Neural cell (in vitro differentiated cells): ENCODE results near the gene ZBTB9. TPM values are rescaled to one million over a fixed set of nuclear protein-coding genes. Genes with fewer than 3 reads are reported as not detected.

Experiments
- H2AFZ ChIP-seq: fragments of 200-600, 300-800 bp; sonication (generic), shearing (Covaris generic); 2 replicates; pipeline ENCODE4 v1.6.0; 2014; ENCODE audit warnings: low read depth, mild to moderate bottlenecking, antibody characterized with exemption, low read length, moderate library complexity
- H3F3A ChIP-seq: fragments of 200-600 bp; shearing (Covaris generic); 2 replicates; pipeline ENCODE4 v1.6.1; 2016; ENCODE audit warnings: mild to moderate bottlenecking, moderate library complexity, mixed read lengths, antibody characterized with exemption, low read length; ENCODE audit not compliant: insufficient read depth, poor library complexity, severe bottlenecking
- H3K27ac ChIP-seq: fragments of 200-600, 300-800 bp; sonication (generic), shearing (Covaris generic); 2 replicates; pipeline ENCODE4 v1.5.1; 2014; ENCODE audit warnings: mild to moderate bottlenecking, low read length, moderate library complexity
- H3K27me3 ChIP-seq: fragments of 300-800, 200-600 bp; sonication (generic), shearing (Covaris generic); 2 replicates; pipeline ENCODE4 v1.6.0; 2014; ENCODE audit warnings: mild to moderate bottlenecking, low read depth, low read length, moderate library complexity; ENCODE audit not compliant: insufficient read depth
- H3K36me3 ChIP-seq: fragments of 300-800, 200-600 bp; sonication (generic), shearing (Covaris generic); 2 replicates; pipeline ENCODE4 v1.5.1; 2014; ENCODE audit warnings: mild to moderate bottlenecking, antibody characterized with exemption, low read length, moderate library complexity; ENCODE audit not compliant: insufficient read depth
- H3K4me2 ChIP-seq: fragments of 300-800, 200-600 bp; sonication (generic), shearing (Covaris generic); 2 replicates; pipeline ENCODE4 v1.6.0; 2014; ENCODE audit warnings: mild to moderate bottlenecking, low read length
- H3K4me3 ChIP-seq: fragments of 300-800, 200-600 bp; sonication (generic), shearing (Covaris generic); 2 replicates; pipeline ENCODE4 v1.5.1; 2014; ENCODE audit warnings: mild to moderate bottlenecking, low read length, moderate library complexity
- H3K79me2 ChIP-seq: fragments of 200-600 bp; shearing (Covaris generic); replicated peaks from 2 replicates; pipeline ENCODE4 v1.6.0; 2014; ENCODE audit warnings: mild to moderate bottlenecking, low read length, moderate library complexity; ENCODE audit not compliant: insufficient read depth
- H3K9ac ChIP-seq: fragments of 300-800, 200-600 bp; sonication (generic), shearing (Covaris generic); 2 replicates; pipeline ENCODE4 v1.6.1; 2016; ENCODE audit warnings: mild to moderate bottlenecking, low read length, mixed read lengths
- H3K9me2 ChIP-seq: fragments of 200-600 bp; shearing (Covaris generic); 2 replicates; pipeline ENCODE4 v1.6.1; 2016; ENCODE audit warnings: mild to moderate bottlenecking, low read length, mixed read lengths; ENCODE audit not compliant: insufficient read depth
- H3K9me3 ChIP-seq: fragments of 200-600, 300-800 bp; sonication (generic), shearing (Covaris generic); 2 replicates; pipeline ENCODE4 v1.6.1; 2016; ENCODE audit warnings: mild to moderate bottlenecking, mixed run types, low read length, moderate library complexity, mixed read lengths
- H4K20me1 ChIP-seq: fragments of 200-600 bp; shearing (Covaris generic); 2 replicates; pipeline ENCODE4 v1.6.1; 2016; ENCODE audit warnings: mild to moderate bottlenecking, mixed run types; ENCODE audit not compliant: insufficient read depth
- CTCF ChIP-seq: fragments of 450-650 bp; IDR thresholded peaks from 2 replicates; pipeline ENCODE4 v1.5.1; 2014; ENCODE audit warnings: antibody characterized with exemption, mild to moderate bottlenecking, moderate library complexity; ENCODE audit not compliant: poor library complexity, severe bottlenecking
- EP300 ChIP-seq: fragments of 450-650 bp; conservative IDR thresholded peaks from 2 replicates; pipeline ENCODE4 v1.6.1; 2014; ENCODE audit warnings: antibody characterized with exemption, mild to moderate bottlenecking, moderate library complexity; ENCODE audit not compliant: poor library complexity, severe bottlenecking
- EZH2 ChIP-seq: fragments of 200-600, 300-800 bp; shearing (Covaris generic), sonication (generic); IDR thresholded peaks from 2 replicates; pipeline ENCODE4 v1.6.1; 2014; ENCODE audit warnings: antibody characterized with exemption, low read length, borderline replicate concordance, mild to moderate bottlenecking; ENCODE audit not compliant: insufficient read depth, poor library complexity, severe bottlenecking
- MXI1 ChIP-seq: fragments of 450-650 bp; conservative IDR thresholded peaks from 2 replicates; pipeline ENCODE4 v1.6.1; 2014; ENCODE audit warnings: antibody characterized with exemption, mild to moderate bottlenecking; ENCODE audit not compliant: poor library complexity, severe bottlenecking
- POLR2AphosphoS5 ChIP-seq: IDR thresholded peaks from 2 replicates; pipeline ENCODE4 v1.6.1; 2012
- RAD21 ChIP-seq: fragments of 450-650 bp; conservative IDR thresholded peaks from 2 replicates; pipeline ENCODE4 v1.6.1; 2014; ENCODE audit warnings: antibody characterized with exemption, mild to moderate bottlenecking, moderate library complexity
- REST ChIP-seq: IDR thresholded peaks from 2 replicates; pipeline ENCODE4 v1.6.1; 2012; ENCODE audit warnings: borderline replicate concordance
- SMC3 ChIP-seq: fragments of 450-650 bp; conservative IDR thresholded peaks from 2 replicates; pipeline ENCODE4 v1.6.1; 2014; ENCODE audit warnings: antibody characterized with exemption, mild to moderate bottlenecking, moderate library complexity; ENCODE audit not compliant: poor library complexity
- TAF1 ChIP-seq: IDR thresholded peaks from 2 replicates; pipeline ENCODE4 v1.6.1; 2012; ENCODE audit warnings: low read depth
- polyA plus RNA-seq: library from polyadenylated mRNA; depleted of rRNA; stranded (reverse); fragments of >200 nt; gene quantifications from 2 replicates; pipeline ENCODE4 v1.2.3, GENCODE V29; 2014

ZBTB9 gene
- polyA plus RNA-seq, 1 donor from 2014 or later, result 7.7 TPM

GRCh38 chr6:33430991-33431879 is 23.1 kb upstream of the ZBTB9 start:
- Histone ChIP-seq H3K4me2 (peak overlapping the region; percentile 96), H3F3A (no peaks in the 10 kb centered on the region), H3K4me3 (peak overlapping the region; percentile 87), H2AFZ (no peak overlapping the region), H3K27ac (peak overlapping the region; percentile 81), H3K9me2 (no peaks in the 10 kb centered on the region), H3K79me2 (peaks cover 42% of the 10 kb centered on the region), H3K27me3 (no peaks in the 10 kb centered on the region), H3K9ac (peak overlapping the region; percentile 81), H4K20me1 (no peaks in the 10 kb centered on the region), H3K36me3 (no peaks in the 10 kb centered on the region), H3K9me3 (no peaks in the 10 kb centered on the region)
- TF ChIP-seq MXI1 (peak; percentile 62), RAD21 (peak; percentile 26), TAF1 (no peak), EP300 (peak; percentile 24), REST (no peak), POLR2AphosphoS5 (peak; percentile 58), CTCF (no peak), SMC3 (peak; percentile 39), EZH2 (no peak)

- no peak overlapping the region for H3K27ac ChIP-seq
- peak overlapping the region; percentile 96 for H3K4me2 ChIP-seq
- H3K9me3 ChIP-seq, result no peaks in the 10 kb centered on the region
- no peak overlapping the region for H2AFZ ChIP-seq
- H3K4me3 ChIP-seq, result peak overlapping the region; percentile 87
- H3K9ac ChIP-seq, result peak overlapping the region; percentile 81
- no peaks in the 10 kb centered on the region for H3K9me2 ChIP-seq
- no peaks in the 10 kb centered on the region for H3K36me3 ChIP-seq
- peaks cover 42% of the 10 kb centered on the region for H3K79me2 ChIP-seq
- H3F3A ChIP-seq, result no peaks in the 10 kb centered on the region
- no peak for TF ChIP-seq SMC3
- TF ChIP-seq CTCF, result no peak
- TF ChIP-seq EP300, result no peak
- no peak for TF ChIP-seq EZH2
- no peak for TF ChIP-seq POLR2AphosphoS5
- TF ChIP-seq REST, result no peak
- no peaks in the 10 kb centered on the region for H4K20me1 ChIP-seq
- H3K27me3 ChIP-seq, result no peaks in the 10 kb centered on the region
Measured at GRCh38 chr6:33431880-33432541, 22.4 kb upstream of the ZBTB9 start.
